Left ventricle myocardium inferior (tissue), 1 donor: ENCODE measurements around the gene CRADD. TPM values are rescaled to one million over a fixed set of nuclear protein-coding genes. Genes with fewer than 3 reads are reported as not detected.

Source experiments
- DNase-seq: peaks from one replicate; pipeline ENCODE4 v3.0.0-alpha.2; 2020
- H3K27ac ChIP-seq: fragments of 200-600 bp; replicated peaks from 2 replicates; pipeline ENCODE4 v1.8.0; 2021
- H3K27me3 ChIP-seq: fragments of 200-600 bp; 2 replicates; pipeline ENCODE4 v1.8.0; 2021; ENCODE audit warnings: low read depth
- H3K36me3 ChIP-seq: fragments of 200-600 bp; 2 replicates; pipeline ENCODE4 v1.8.0; 2021
- H3K4me1 ChIP-seq: fragments of 200-600 bp; 2 replicates; pipeline ENCODE4 v1.8.0; 2021
- H3K4me3 ChIP-seq: fragments of 200-600 bp; 2 replicates; pipeline ENCODE4 v1.8.0; 2021; ENCODE audit warnings: mild to moderate bottlenecking, moderate library complexity
- H3K9me3 ChIP-seq: fragments of 200-600 bp; replicated peaks from 2 replicates; pipeline ENCODE4 v1.8.0; 2021
- CTCF ChIP-seq: fragments of 200-600 bp; IDR thresholded peaks from 2 replicates; pipeline ENCODE4 v1.8.0; 2021; ENCODE audit warnings: antibody characterized with exemption, mild to moderate bottlenecking, borderline replicate concordance
- intact Hi-C: fragments of 100-400 bp; cut with micrococcal nuclease; formaldehyde crosslinking; loops from one replicate; pipeline ENCODE4 v1.11.0; 2022
- total RNA-seq: library from RNA; stranded (reverse); fragmentation: NEBNext Ultra II Directional; extraction: Animal tissue kit (Norgen Biotek cat#: 25700); gene quantifications from one replicate; pipeline ENCODE4 v1.2.1, GENCODE V29; 2021
- donor health status: DM: no; HTN: yes; CAD: no; lungs with severe emphysema.

Gene CRADD
- total RNA-seq, 1 donor from 2014 or later = 46.4 TPM

- H3K9me3 ChIP-seq = no peaks in the 10 kb centered on the region
- no peak overlapping the region for H3K4me3 ChIP-seq
- no peak for DNase-seq
- peaks cover 37% of the 10 kb centered on the region for H3K4me1 ChIP-seq
- no peak for TF ChIP-seq CTCF
- peaks cover 5% of the 10 kb centered on the region for H3K36me3 ChIP-seq
- H3K27me3 ChIP-seq = no peaks in the 10 kb centered on the region
- H3K27ac ChIP-seq = no peak overlapping the region
- intact Hi-C loops = no loop called here
Observed at GRCh38 chr12:93852173-93852591, 175.0 kb downstream of the CRADD start.

- H3K27ac ChIP-seq = no peak overlapping the region
- intact Hi-C loops = no loop called here
- H3K27me3 ChIP-seq = no peaks in the 10 kb centered on the region
- peaks cover 5% of the 10 kb centered on the region for H3K36me3 ChIP-seq
- no peak overlapping the region for H3K4me3 ChIP-seq
- DNase-seq = no peak
- TF ChIP-seq CTCF = no peak
- H3K4me1 ChIP-seq = peaks cover 47% of the 10 kb centered on the region
- H3K9me3 ChIP-seq = no peaks in the 10 kb centered on the region
Observed at GRCh38 chr12:93853698-93854478, 176.7 kb downstream of the CRADD start.

- H3K9me3 ChIP-seq = no peaks in the 10 kb centered on the region
- H3K27ac ChIP-seq = no peak overlapping the region
- peaks cover 44% of the 10 kb centered on the region for H3K4me1 ChIP-seq
- no peak for DNase-seq
- TF ChIP-seq CTCF = no peak
- intact Hi-C loops = no loop called here
- no peaks in the 10 kb centered on the region for H3K27me3 ChIP-seq
- no peak overlapping the region for H3K4me3 ChIP-seq
- peaks cover 5% of the 10 kb centered on the region for H3K36me3 ChIP-seq
Observed at GRCh38 chr12:93855261-93855660, 178.1 kb downstream of the CRADD start.

- Histone ChIP-seq H3K27me3 (no peaks in the 10 kb centered on the region), H3K9me3 (no peaks in the 10 kb centered on the region), H3K36me3 (no peaks in the 10 kb centered on the region), H3K27ac (no peak overlapping the region), H3K4me1 (peaks cover 44% of the 10 kb centered on the region), H3K4me3 (no peak overlapping the region)
- TF ChIP-seq CTCF = no peak
- no peak for DNase-seq
- intact Hi-C loops = no loop called here
Observed at GRCh38 chr12:93856611-93857010, 179.4 kb downstream of the CRADD start.

GRCh38 chr12:93857279-93857938, 180.2 kb downstream of the CRADD start:
- Histone ChIP-seq H3K9me3 (no peaks in the 10 kb centered on the region), H3K4me1 (peaks cover 37% of the 10 kb centered on the region), H3K27me3 (no peaks in the 10 kb centered on the region), H3K4me3 (no peak overlapping the region), H3K27ac (peak overlapping the region; percentile 58), H3K36me3 (no peaks in the 10 kb centered on the region)
- intact Hi-C loops = no loop called here
- no peak for TF ChIP-seq CTCF
- DNase-seq = no peak
